Activated T-cell treated with anti-CD3 and anti-CD28 coated beads, Interleukin-2, amount 50 U/mL, for 72 hours (primary cell): ENCODE data around the gene MEGF11. TPM values are rescaled to one million over a fixed set of nuclear protein-coding genes. Genes with fewer than 3 reads are reported as not detected.
A peak's percentile ranks its signal among the peaks of the same experiment; 100 is the strongest.

ENCODE experiments used
- ATAC-seq, 2 donors: fragments of 150-1000 bp; cut with Tn5 transposase; replicated peaks in 1 of 2; 2 replicates each; pipeline ENCODE4 v1.10.0; 2021; ENCODE audit warnings: moderate library complexity in 2 of 2, mild to moderate bottlenecking in 1 of 2
- DNase-seq, 2 donors: peaks; one replicate each; pipeline ENCODE4 v3.0.0; 2021 to 2022; ENCODE audit warnings: mixed read lengths in 1 of 2
- H3K27ac Mint-ChIP-seq: one replicate; pipeline ENCODE4 v1.8.0; 2022; ENCODE audit warnings: mild to moderate bottlenecking, moderate library complexity, mixed read lengths
- H3K27me3 Mint-ChIP-seq: one replicate; pipeline ENCODE4 v1.8.0; 2022; ENCODE audit warnings: low read depth, mixed read lengths
- H3K36me3 Mint-ChIP-seq, 2 donors: one replicate each; pipeline ENCODE4 v1.8.0; 2022; ENCODE audit warnings: mixed read lengths in 2 of 2, mild to moderate bottlenecking in 1 of 2; ENCODE audit not compliant: insufficient read depth in 2 of 2
- H3K4me1 Mint-ChIP-seq: one replicate; pipeline ENCODE4 v1.8.0; 2022; ENCODE audit warnings: low read depth, mixed read lengths
- H3K4me3 Mint-ChIP-seq, 2 donors: one replicate each; pipeline ENCODE4 v1.8.0; 2022; ENCODE audit warnings: mild to moderate bottlenecking in 2 of 2, mixed read lengths in 2 of 2, moderate library complexity in 2 of 2
- H3K9me3 Mint-ChIP-seq, 2 donors: one replicate each; pipeline ENCODE4 v1.8.0; 2022; ENCODE audit warnings: mixed read lengths in 2 of 2
- total RNA-seq, 2 donors: library from RNA; stranded (reverse); gene quantifications; one replicate each; pipeline ENCODE4 v1.2.3, GENCODE V29; 2022

Gene MEGF11
- total RNA-seq, 2 donors from 2014 or later: not detected

DNA sequence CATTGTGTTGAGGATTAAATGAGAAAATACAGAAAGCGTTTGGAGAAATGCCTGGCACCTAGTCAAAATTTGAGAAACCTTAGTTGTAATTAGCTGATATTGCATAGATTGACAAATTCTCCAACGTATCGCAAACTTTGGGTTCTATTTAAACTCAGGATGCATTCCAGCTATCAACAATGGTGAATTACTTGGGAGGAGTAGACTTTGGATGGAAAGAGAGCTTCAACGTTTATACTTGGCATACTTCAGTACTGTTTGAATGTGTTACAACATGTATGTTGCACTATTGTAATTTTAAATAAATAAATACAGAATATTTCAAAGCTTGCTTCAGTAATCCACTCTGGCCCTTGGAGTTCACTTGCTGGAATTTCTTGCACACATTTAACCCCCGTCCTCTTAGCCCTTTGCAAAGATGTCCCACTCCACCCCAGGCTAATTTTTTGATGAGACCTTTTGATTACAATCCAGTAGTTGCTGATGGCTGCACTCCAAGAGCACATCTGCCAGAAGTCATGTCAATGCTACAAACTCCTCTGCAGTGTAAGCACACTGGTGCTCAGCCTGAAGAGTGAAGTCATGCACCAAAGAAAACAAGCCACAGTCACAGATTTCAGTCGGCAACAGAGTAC lies 35.1 kb upstream of the MEGF11 start:
- H3K4me3 Mint-ChIP-seq: no peak overlapping the region

GRCh38 chr15:66288093-66288492 lies 34.5 kb upstream of the MEGF11 start:
- peaks cover 0 to 2% of the 10 kb centered on the region in 2 donors for H3K36me3 Mint-ChIP-seq
- H3K27ac Mint-ChIP-seq: peak overlapping the region; percentile 73
- no peak overlapping the region for H3K4me3 Mint-ChIP-seq
- no peaks in the 10 kb centered on the region for H3K27me3 Mint-ChIP-seq
- H3K4me1 Mint-ChIP-seq: peaks cover 26% of the 10 kb centered on the region
- H3K9me3 Mint-ChIP-seq: no peaks in the 10 kb centered on the region
- DNase-seq: no peak
- ATAC-seq: no peak

More for the DNA sequence above, 35.1 kb upstream of the MEGF11 start:
- H3K36me3 Mint-ChIP-seq: peaks cover 0 to 2% of the 10 kb centered on the region in 2 donors
- ATAC-seq (no peak), DNase-seq (no peak)
- H3K27ac Mint-ChIP-seq: no peak overlapping the region
- peaks cover 26% of the 10 kb centered on the region for H3K4me1 Mint-ChIP-seq
- H3K27me3 Mint-ChIP-seq: no peaks in the 10 kb centered on the region
- no peaks in the 10 kb centered on the region for H3K9me3 Mint-ChIP-seq

GRCh38 chr15:66287461-66288057 lies 34.0 kb upstream of the MEGF11 start:
- Mint-ChIP-seq H3K36me3 (peaks cover 0 to under 1% of the 10 kb centered on the region in 2 donors), H3K27ac (peak overlapping the region; percentile 73), H3K4me1 (peaks cover 24% of the 10 kb centered on the region), H3K9me3 (no peaks in the 10 kb centered on the region), H3K4me3 (no peak overlapping the region), H3K27me3 (no peaks in the 10 kb centered on the region)
- no peak for DNase-seq
- no peak for ATAC-seq

DNA sequence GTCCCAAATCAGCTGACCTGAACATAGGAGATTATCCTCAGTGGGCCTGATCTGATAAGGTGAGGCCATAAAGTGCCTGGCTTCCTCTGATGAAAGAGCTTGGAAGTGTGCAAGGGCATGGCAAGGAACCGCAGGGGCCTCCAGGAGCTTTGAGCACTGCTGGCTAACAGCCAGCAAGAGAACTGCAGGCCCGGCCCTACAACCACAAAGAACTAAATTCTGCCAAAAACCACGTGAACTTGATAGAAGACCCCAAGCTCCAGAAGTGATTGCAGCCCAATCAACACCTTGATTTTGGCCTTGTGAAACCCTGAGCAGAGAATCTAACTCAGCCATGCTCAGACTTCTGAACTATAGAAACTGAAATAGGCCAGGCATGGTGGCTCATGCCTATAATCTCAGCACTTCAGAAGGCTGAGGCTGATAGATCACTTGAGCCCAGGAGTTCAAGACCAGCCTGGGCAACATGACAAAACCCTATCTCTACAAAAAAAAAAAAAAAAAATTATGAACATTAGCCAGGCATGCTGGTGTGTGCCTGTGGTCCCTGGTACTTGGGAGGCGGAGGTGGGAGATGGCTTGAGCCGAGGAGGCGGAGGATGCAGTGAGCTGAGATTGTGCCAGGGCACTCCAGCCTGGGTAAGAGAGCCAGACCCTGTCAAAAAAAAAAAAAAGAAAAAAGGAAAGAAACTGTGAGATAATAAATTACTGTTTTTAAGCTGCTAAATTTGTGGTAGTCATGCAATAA lies 32.2 kb upstream of the MEGF11 start:
- H3K27ac Mint-ChIP-seq: no peak overlapping the region
- H3K4me3 Mint-ChIP-seq: no peak overlapping the region
- H3K27me3 Mint-ChIP-seq: no peaks in the 10 kb centered on the region
- no peaks in the 10 kb centered on the region for H3K36me3 Mint-ChIP-seq
- no peaks in the 10 kb centered on the region for H3K9me3 Mint-ChIP-seq
- DNase-seq (no peak), ATAC-seq (no peak)
- peaks cover 7% of the 10 kb centered on the region for H3K4me1 Mint-ChIP-seq

GRCh38 chr15:66284271-66284670 lies 30.7 kb upstream of the MEGF11 start:
- no peaks in the 10 kb centered on the region for H3K9me3 Mint-ChIP-seq
- DNase-seq (no peak), ATAC-seq (no peak)
- no peak overlapping the region for H3K27ac Mint-ChIP-seq
- no peaks in the 10 kb centered on the region for H3K27me3 Mint-ChIP-seq
- no peak overlapping the region for H3K4me3 Mint-ChIP-seq
- no peaks in the 10 kb centered on the region for H3K36me3 Mint-ChIP-seq
- no peaks in the 10 kb centered on the region for H3K4me1 Mint-ChIP-seq

- no peaks in the 10 kb centered on the region for H3K27me3 Mint-ChIP-seq
- H3K9me3 Mint-ChIP-seq: no peaks in the 10 kb centered on the region
- DNase-seq (no peak), ATAC-seq (no peak)
- H3K36me3 Mint-ChIP-seq: no peaks in the 10 kb centered on the region
- H3K4me1 Mint-ChIP-seq: no peaks in the 10 kb centered on the region
- no peak overlapping the region for H3K27ac Mint-ChIP-seq
- no peak overlapping the region for H3K4me3 Mint-ChIP-seq
These were observed 25.1 kb upstream of the MEGF11 start for GRCh38 chr15:66278671-66279070.

- H3K4me1 Mint-ChIP-seq: no peaks in the 10 kb centered on the region
- no peak overlapping the region for H3K4me3 Mint-ChIP-seq
- no peaks in the 10 kb centered on the region for H3K36me3 Mint-ChIP-seq
- no peaks in the 10 kb centered on the region for H3K9me3 Mint-ChIP-seq
- ATAC-seq: no peak
- H3K27ac Mint-ChIP-seq: no peak overlapping the region
- no peak for DNase-seq
- no peaks in the 10 kb centered on the region for H3K27me3 Mint-ChIP-seq
These were observed 24.5 kb upstream of the MEGF11 start for GRCh38 chr15:66278056-66278455.

- Mint-ChIP-seq H3K36me3 (no peaks in the 10 kb centered on the region), H3K4me3 (no peak overlapping the region), H3K27ac (no peak overlapping the region), H3K9me3 (no peaks in the 10 kb centered on the region), H3K27me3 (no peaks in the 10 kb centered on the region), H3K4me1 (no peaks in the 10 kb centered on the region)
- ATAC-seq (no peak), DNase-seq (no peak)
These were observed 23.0 kb upstream of the MEGF11 start for GRCh38 chr15:66276546-66276945.

GRCh38 chr15:66275352-66275751 lies 21.8 kb upstream of the MEGF11 start:
- Mint-ChIP-seq H3K27me3 (no peaks in the 10 kb centered on the region), H3K4me3 (no peak overlapping the region), H3K27ac (no peak overlapping the region), H3K4me1 (no peaks in the 10 kb centered on the region), H3K9me3 (no peaks in the 10 kb centered on the region), H3K36me3 (no peaks in the 10 kb centered on the region)
- ATAC-seq: no peak
- no peak for DNase-seq

- Mint-ChIP-seq H3K4me1 (no peaks in the 10 kb centered on the region), H3K36me3 (no peaks in the 10 kb centered on the region), H3K4me3 (no peak overlapping the region), H3K27me3 (peaks cover 9% of the 10 kb centered on the region), H3K9me3 (no peaks in the 10 kb centered on the region), H3K27ac (no peak overlapping the region)
- DNase-seq (no peak), ATAC-seq (no peak)
These were observed 17.4 kb upstream of the MEGF11 start for GRCh38 chr15:66270932-66271331.

GRCh38 chr15:66269326-66270090 lies 16.0 kb upstream of the MEGF11 start:
- Mint-ChIP-seq H3K27ac (no peak overlapping the region), H3K4me1 (no peaks in the 10 kb centered on the region), H3K4me3 (no peak overlapping the region), H3K36me3 (no peaks in the 10 kb centered on the region), H3K9me3 (no peaks in the 10 kb centered on the region), H3K27me3 (peaks cover 9% of the 10 kb centered on the region)
- DNase-seq: no peak
- no peak for ATAC-seq

GRCh38 chr15:66264859-66265513 lies 11.4 kb upstream of the MEGF11 start:
- H3K27me3 Mint-ChIP-seq: peaks cover 29% of the 10 kb centered on the region
- H3K4me3 Mint-ChIP-seq: no peak overlapping the region
- no peaks in the 10 kb centered on the region for H3K4me1 Mint-ChIP-seq
- H3K36me3 Mint-ChIP-seq: peaks cover 3 to 7% of the 10 kb centered on the region in 2 donors
- no peak overlapping the region for H3K27ac Mint-ChIP-seq
- H3K9me3 Mint-ChIP-seq: peaks cover 6 to 7% of the 10 kb centered on the region in 2 donors
- DNase-seq (no peak), ATAC-seq (no peak)
